HG02884 (cell line): ENCODE results near the gene MAP3K3.

Experiments used
- ATAC-seq: cut with Tn5 transposase; IDR thresholded peaks from one replicate; pipeline ENCODE4 v1.9.1; 2021; ENCODE audit warnings: mild to moderate bottlenecking, moderate library complexity; ENCODE audit not compliant: unreplicated experiment

MAP3K3 gene

GRCh38 chr17:63649813-63650212, 27.6 kb downstream of the MAP3K3 start:
- no peak for ATAC-seq

GRCh38 chr17:63652106-63652505, 29.9 kb downstream of the MAP3K3 start:
- ATAC-seq = no peak

GRCh38 chr17:63653050-63653449, 30.8 kb downstream of the MAP3K3 start:
- ATAC-seq = no peak

- no peak for ATAC-seq
Measured at GRCh38 chr17:63657786-63658185, 35.6 kb downstream of the MAP3K3 start.

- no peak for ATAC-seq
Measured at GRCh38 chr17:63658366-63658765, 36.1 kb downstream of the MAP3K3 start.

GRCh38 chr17:63659850-63660249, 37.6 kb downstream of the MAP3K3 start:
- no peak for ATAC-seq

- no peak for ATAC-seq
Measured at GRCh38 chr17:63665527-63666214, 43.5 kb downstream of the MAP3K3 start.

GRCh38 chr17:63672856-63673255, 50.6 kb downstream of the MAP3K3 start:
- ATAC-seq = no peak

- ATAC-seq = no peak
Measured at GRCh38 chr17:63675231-63675606, 53.0 kb downstream of the MAP3K3 start.

GRCh38 chr17:63675607-63676546, 53.7 kb downstream of the MAP3K3 start:
- no peak for ATAC-seq

- ATAC-seq = no peak
Measured at GRCh38 chr17:63676584-63676983, 54.4 kb downstream of the MAP3K3 start.

- no peak for ATAC-seq
Measured at GRCh38 chr17:63679214-63679613, 57.0 kb downstream of the MAP3K3 start.

- no peak for ATAC-seq
Measured at GRCh38 chr17:63680700-63681099, 58.5 kb downstream of the MAP3K3 start.

- no peak for ATAC-seq
Measured at GRCh38 chr17:63681530-63681929, 59.3 kb downstream of the MAP3K3 start.

- no peak for ATAC-seq
Measured at GRCh38 chr17:63682441-63682840, 60.2 kb downstream of the MAP3K3 start.

- no peak for ATAC-seq
Measured at GRCh38 chr17:63682981-63683380, 60.8 kb downstream of the MAP3K3 start.

GRCh38 chr17:63685041-63685440, 62.8 kb downstream of the MAP3K3 start:
- no peak for ATAC-seq

GRCh38 chr17:63685578-63685977, 63.4 kb downstream of the MAP3K3 start:
- no peak for ATAC-seq

GRCh38 chr17:63686138-63686685, 64.0 kb downstream of the MAP3K3 start:
- no peak for ATAC-seq

GRCh38 chr17:63688396-63689020, 66.3 kb downstream of the MAP3K3 start:
- ATAC-seq = no peak

- ATAC-seq = no peak
Measured at GRCh38 chr17:63689479-63689878, 67.3 kb downstream of the MAP3K3 start.
